Uterus (tissue), 2 donors: ENCODE data around the gene COL5A1.

Experiments
- CTCF ChIP-seq, 4 experiments: fragments of 200-600 bp in 2 of 4; fragments of 450-650 bp in 2 of 4; sonication (generic) in 2 of 4; IDR thresholded peaks; one replicate each; pipeline ENCODE4 v1.5.1; 2016 to 2019; ENCODE audit warnings: antibody characterized with exemption in 4 of 4, mild to moderate bottlenecking in 2 of 4, moderate library complexity in 1 of 4
- POLR2A ChIP-seq, 2 donors: fragments of 450-650 bp; IDR thresholded peaks; one replicate each; pipeline ENCODE4 v1.6.1; 2016; ENCODE audit warnings: antibody characterized with exemption in 2 of 2, mild to moderate bottlenecking in 1 of 2, moderate library complexity in 1 of 2

GRCh38 chr9:134827559-134827958 lies 186.0 kb downstream of the COL5A1 start:
- no peak for TF ChIP-seq CTCF (IDR thresholded peaks at IDR 0.05)
- TF ChIP-seq POLR2A (IDR thresholded peaks at IDR 0.05) = no peak
